Right forelimb (tissue), 1 donor: ENCODE measurements around the gene SH2D3C.
"Not testable (repeated sequence)": the region's sequence is repeated elsewhere in the genome, so short reads cannot be mapped to it uniquely, and the experiment has no call there.

Source experiments
- DNase-seq: peaks from one replicate; pipeline ENCODE4 v3.0.0-alpha.2; 2018

SH2D3C gene

GRCh38 chr9:127763918-127764384 lies 14.5 kb downstream of the SH2D3C start:
- no peak for DNase-seq

GRCh38 chr9:127762111-127762676 lies 16.3 kb downstream of the SH2D3C start:
- no peak for DNase-seq

- DNase-seq: no peak
Measured at GRCh38 chr9:127761491-127761956, 16.9 kb downstream of the SH2D3C start.

- DNase-seq: no peak
Measured at GRCh38 chr9:127761061-127761460, 17.4 kb downstream of the SH2D3C start.

GRCh38 chr9:127758843-127759242 lies 19.6 kb downstream of the SH2D3C start:
- no peak for DNase-seq

- not testable (repeated sequence) for DNase-seq
Measured at GRCh38 chr9:127756776-127757175, 21.7 kb downstream of the SH2D3C start.

- DNase-seq: no peak
Measured at GRCh38 chr9:127756233-127756632, 22.2 kb downstream of the SH2D3C start.

- DNase-seq: peak; percentile 50
Measured at GRCh38 chr9:127755061-127756060, 23.1 kb downstream of the SH2D3C start.

- DNase-seq: peak; percentile 51
Measured at GRCh38 chr9:127754099-127755060, 24.1 kb downstream of the SH2D3C start.

- peak; percentile 37 for DNase-seq
Measured at GRCh38 chr9:127753622-127754021, 24.8 kb downstream of the SH2D3C start.

- DNase-seq: no peak
Measured at GRCh38 chr9:127753148-127753547, 25.3 kb downstream of the SH2D3C start.

GRCh38 chr9:127751269-127752054 lies 27.0 kb downstream of the SH2D3C start:
- DNase-seq: no peak

GRCh38 chr9:127749090-127749787 lies 29.2 kb downstream of the SH2D3C start:
- DNase-seq: no peak

GRCh38 chr9:127746959-127747569 lies 31.4 kb downstream of the SH2D3C start:
- DNase-seq: no peak

- no peak for DNase-seq
Measured at GRCh38 chr9:127744398-127745110, 33.9 kb downstream of the SH2D3C start.

- DNase-seq: peak; percentile 56
Measured at GRCh38 chr9:127742435-127743088, 35.9 kb downstream of the SH2D3C start.

GRCh38 chr9:127741831-127742434 lies 36.5 kb downstream of the SH2D3C start:
- DNase-seq: no peak

- DNase-seq: no peak
Measured at GRCh38 chr9:127739614-127740330, 38.7 kb downstream of the SH2D3C start.
